Neural cell (in vitro differentiated cells): ENCODE results near the gene EDA. TPM values are rescaled to one million over a fixed set of nuclear protein-coding genes. Genes with fewer than 3 reads are reported as not detected.

Source experiments
- H2AFZ ChIP-seq: fragments of 200-600, 300-800 bp; sonication (generic), shearing (Covaris generic); 2 replicates; pipeline ENCODE4 v1.6.0; 2014; ENCODE audit warnings: low read depth, mild to moderate bottlenecking, antibody characterized with exemption, low read length, moderate library complexity
- H3F3A ChIP-seq: fragments of 200-600 bp; shearing (Covaris generic); 2 replicates; pipeline ENCODE4 v1.6.1; 2016; ENCODE audit warnings: mild to moderate bottlenecking, moderate library complexity, mixed read lengths, antibody characterized with exemption, low read length; ENCODE audit not compliant: insufficient read depth, poor library complexity, severe bottlenecking
- H3K27ac ChIP-seq: fragments of 200-600, 300-800 bp; sonication (generic), shearing (Covaris generic); 2 replicates; pipeline ENCODE4 v1.5.1; 2014; ENCODE audit warnings: mild to moderate bottlenecking, low read length, moderate library complexity
- H3K27me3 ChIP-seq: fragments of 300-800, 200-600 bp; sonication (generic), shearing (Covaris generic); 2 replicates; pipeline ENCODE4 v1.6.0; 2014; ENCODE audit warnings: mild to moderate bottlenecking, low read depth, low read length, moderate library complexity; ENCODE audit not compliant: insufficient read depth
- H3K36me3 ChIP-seq: fragments of 300-800, 200-600 bp; sonication (generic), shearing (Covaris generic); 2 replicates; pipeline ENCODE4 v1.5.1; 2014; ENCODE audit warnings: mild to moderate bottlenecking, antibody characterized with exemption, low read length, moderate library complexity; ENCODE audit not compliant: insufficient read depth
- H3K4me2 ChIP-seq: fragments of 300-800, 200-600 bp; sonication (generic), shearing (Covaris generic); 2 replicates; pipeline ENCODE4 v1.6.0; 2014; ENCODE audit warnings: mild to moderate bottlenecking, low read length
- H3K4me3 ChIP-seq: fragments of 300-800, 200-600 bp; sonication (generic), shearing (Covaris generic); 2 replicates; pipeline ENCODE4 v1.5.1; 2014; ENCODE audit warnings: mild to moderate bottlenecking, low read length, moderate library complexity
- H3K79me2 ChIP-seq: fragments of 200-600 bp; shearing (Covaris generic); replicated peaks from 2 replicates; pipeline ENCODE4 v1.6.0; 2014; ENCODE audit warnings: mild to moderate bottlenecking, low read length, moderate library complexity; ENCODE audit not compliant: insufficient read depth
- H3K9ac ChIP-seq: fragments of 300-800, 200-600 bp; sonication (generic), shearing (Covaris generic); 2 replicates; pipeline ENCODE4 v1.6.1; 2016; ENCODE audit warnings: mild to moderate bottlenecking, low read length, mixed read lengths
- H3K9me2 ChIP-seq: fragments of 200-600 bp; shearing (Covaris generic); 2 replicates; pipeline ENCODE4 v1.6.1; 2016; ENCODE audit warnings: mild to moderate bottlenecking, low read length, mixed read lengths; ENCODE audit not compliant: insufficient read depth
- H3K9me3 ChIP-seq: fragments of 200-600, 300-800 bp; sonication (generic), shearing (Covaris generic); 2 replicates; pipeline ENCODE4 v1.6.1; 2016; ENCODE audit warnings: mild to moderate bottlenecking, mixed run types, low read length, moderate library complexity, mixed read lengths
- H4K20me1 ChIP-seq: fragments of 200-600 bp; shearing (Covaris generic); 2 replicates; pipeline ENCODE4 v1.6.1; 2016; ENCODE audit warnings: mild to moderate bottlenecking, mixed run types; ENCODE audit not compliant: insufficient read depth
- EP300 ChIP-seq: fragments of 450-650 bp; conservative IDR thresholded peaks from 2 replicates; pipeline ENCODE4 v1.6.1; 2014; ENCODE audit warnings: antibody characterized with exemption, mild to moderate bottlenecking, moderate library complexity; ENCODE audit not compliant: poor library complexity, severe bottlenecking
- EZH2 ChIP-seq: fragments of 200-600, 300-800 bp; shearing (Covaris generic), sonication (generic); IDR thresholded peaks from 2 replicates; pipeline ENCODE4 v1.6.1; 2014; ENCODE audit warnings: antibody characterized with exemption, low read length, borderline replicate concordance, mild to moderate bottlenecking; ENCODE audit not compliant: insufficient read depth, poor library complexity, severe bottlenecking
- MXI1 ChIP-seq: fragments of 450-650 bp; conservative IDR thresholded peaks from 2 replicates; pipeline ENCODE4 v1.6.1; 2014; ENCODE audit warnings: antibody characterized with exemption, mild to moderate bottlenecking; ENCODE audit not compliant: poor library complexity, severe bottlenecking
- POLR2AphosphoS5 ChIP-seq: IDR thresholded peaks from 2 replicates; pipeline ENCODE4 v1.6.1; 2012
- RAD21 ChIP-seq: fragments of 450-650 bp; conservative IDR thresholded peaks from 2 replicates; pipeline ENCODE4 v1.6.1; 2014; ENCODE audit warnings: antibody characterized with exemption, mild to moderate bottlenecking, moderate library complexity
- SMC3 ChIP-seq: fragments of 450-650 bp; conservative IDR thresholded peaks from 2 replicates; pipeline ENCODE4 v1.6.1; 2014; ENCODE audit warnings: antibody characterized with exemption, mild to moderate bottlenecking, moderate library complexity; ENCODE audit not compliant: poor library complexity
- TAF1 ChIP-seq: IDR thresholded peaks from 2 replicates; pipeline ENCODE4 v1.6.1; 2012; ENCODE audit warnings: low read depth
- polyA plus RNA-seq: library from polyadenylated mRNA; depleted of rRNA; stranded (reverse); fragments of >200 nt; gene quantifications from 2 replicates; pipeline ENCODE4 v1.2.3, GENCODE V29; 2014
- TF ChIP-seq, protein P1 (sequence below): fragments of 450-650 bp; IDR thresholded peaks from 2 replicates; pipeline ENCODE4 v1.5.1; 2014; ENCODE audit warnings: antibody characterized with exemption, mild to moderate bottlenecking, moderate library complexity; ENCODE audit not compliant: poor library complexity, severe bottlenecking
- TF ChIP-seq, protein P2 (sequence below): IDR thresholded peaks from 2 replicates; pipeline ENCODE4 v1.6.1; 2012; ENCODE audit warnings: borderline replicate concordance

The EDA gene
- polyA plus RNA-seq, 1 donor from 2014 or later: 1.1 TPM

DNA sequence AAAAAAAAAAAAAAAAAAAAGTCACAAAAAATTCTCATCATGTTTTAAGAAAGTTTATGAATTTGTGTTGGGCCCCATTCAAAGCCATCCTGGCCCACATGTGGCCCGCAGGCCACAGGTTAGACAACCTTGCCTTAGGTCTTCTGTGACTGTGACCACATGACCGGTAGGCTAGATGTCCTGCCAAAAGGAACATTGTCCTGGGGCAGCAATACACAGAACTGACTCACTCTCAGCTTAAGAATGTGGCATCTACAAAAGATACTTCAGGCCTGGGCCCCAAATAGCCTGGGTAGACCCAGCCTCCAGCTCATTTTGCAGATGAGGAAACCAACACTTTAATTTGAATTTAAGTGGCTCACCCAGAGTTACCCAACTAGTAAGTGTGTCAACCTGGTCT lies 423.8 kb downstream of the EDA start:
- Histone ChIP-seq H3K4me2 (no peak overlapping the region), H3K27me3 (no peaks in the 10 kb centered on the region), H3K9me3 (no peaks in the 10 kb centered on the region), H3K4me3 (no peak overlapping the region), H3F3A (no peaks in the 10 kb centered on the region), H3K9ac (no peak overlapping the region), H2AFZ (no peak overlapping the region), H3K36me3 (no peaks in the 10 kb centered on the region), H4K20me1 (no peaks in the 10 kb centered on the region), H3K27ac (no peak overlapping the region), H3K79me2 (no peaks in the 10 kb centered on the region), H3K9me2 (no peaks in the 10 kb centered on the region)
- TF ChIP-seq POLR2AphosphoS5 (no peak), RAD21 (no peak), TAF1 (no peak), MXI1 (no peak), SMC3 (no peak), EP300 (no peak), EZH2 (no peak)
- TF ChIP-seq, protein P1, sequence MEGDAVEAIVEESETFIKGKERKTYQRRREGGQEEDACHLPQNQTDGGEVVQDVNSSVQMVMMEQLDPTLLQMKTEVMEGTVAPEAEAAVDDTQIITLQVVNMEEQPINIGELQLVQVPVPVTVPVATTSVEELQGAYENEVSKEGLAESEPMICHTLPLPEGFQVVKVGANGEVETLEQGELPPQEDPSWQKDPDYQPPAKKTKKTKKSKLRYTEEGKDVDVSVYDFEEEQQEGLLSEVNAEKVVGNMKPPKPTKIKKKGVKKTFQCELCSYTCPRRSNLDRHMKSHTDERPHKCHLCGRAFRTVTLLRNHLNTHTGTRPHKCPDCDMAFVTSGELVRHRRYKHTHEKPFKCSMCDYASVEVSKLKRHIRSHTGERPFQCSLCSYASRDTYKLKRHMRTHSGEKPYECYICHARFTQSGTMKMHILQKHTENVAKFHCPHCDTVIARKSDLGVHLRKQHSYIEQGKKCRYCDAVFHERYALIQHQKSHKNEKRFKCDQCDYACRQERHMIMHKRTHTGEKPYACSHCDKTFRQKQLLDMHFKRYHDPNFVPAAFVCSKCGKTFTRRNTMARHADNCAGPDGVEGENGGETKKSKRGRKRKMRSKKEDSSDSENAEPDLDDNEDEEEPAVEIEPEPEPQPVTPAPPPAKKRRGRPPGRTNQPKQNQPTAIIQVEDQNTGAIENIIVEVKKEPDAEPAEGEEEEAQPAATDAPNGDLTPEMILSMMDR: no peak
- TF ChIP-seq, protein P2, sequence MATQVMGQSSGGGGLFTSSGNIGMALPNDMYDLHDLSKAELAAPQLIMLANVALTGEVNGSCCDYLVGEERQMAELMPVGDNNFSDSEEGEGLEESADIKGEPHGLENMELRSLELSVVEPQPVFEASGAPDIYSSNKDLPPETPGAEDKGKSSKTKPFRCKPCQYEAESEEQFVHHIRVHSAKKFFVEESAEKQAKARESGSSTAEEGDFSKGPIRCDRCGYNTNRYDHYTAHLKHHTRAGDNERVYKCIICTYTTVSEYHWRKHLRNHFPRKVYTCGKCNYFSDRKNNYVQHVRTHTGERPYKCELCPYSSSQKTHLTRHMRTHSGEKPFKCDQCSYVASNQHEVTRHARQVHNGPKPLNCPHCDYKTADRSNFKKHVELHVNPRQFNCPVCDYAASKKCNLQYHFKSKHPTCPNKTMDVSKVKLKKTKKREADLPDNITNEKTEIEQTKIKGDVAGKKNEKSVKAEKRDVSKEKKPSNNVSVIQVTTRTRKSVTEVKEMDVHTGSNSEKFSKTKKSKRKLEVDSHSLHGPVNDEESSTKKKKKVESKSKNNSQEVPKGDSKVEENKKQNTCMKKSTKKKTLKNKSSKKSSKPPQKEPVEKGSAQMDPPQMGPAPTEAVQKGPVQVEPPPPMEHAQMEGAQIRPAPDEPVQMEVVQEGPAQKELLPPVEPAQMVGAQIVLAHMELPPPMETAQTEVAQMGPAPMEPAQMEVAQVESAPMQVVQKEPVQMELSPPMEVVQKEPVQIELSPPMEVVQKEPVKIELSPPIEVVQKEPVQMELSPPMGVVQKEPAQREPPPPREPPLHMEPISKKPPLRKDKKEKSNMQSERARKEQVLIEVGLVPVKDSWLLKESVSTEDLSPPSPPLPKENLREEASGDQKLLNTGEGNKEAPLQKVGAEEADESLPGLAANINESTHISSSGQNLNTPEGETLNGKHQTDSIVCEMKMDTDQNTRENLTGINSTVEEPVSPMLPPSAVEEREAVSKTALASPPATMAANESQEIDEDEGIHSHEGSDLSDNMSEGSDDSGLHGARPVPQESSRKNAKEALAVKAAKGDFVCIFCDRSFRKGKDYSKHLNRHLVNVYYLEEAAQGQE: no peak

DNA sequence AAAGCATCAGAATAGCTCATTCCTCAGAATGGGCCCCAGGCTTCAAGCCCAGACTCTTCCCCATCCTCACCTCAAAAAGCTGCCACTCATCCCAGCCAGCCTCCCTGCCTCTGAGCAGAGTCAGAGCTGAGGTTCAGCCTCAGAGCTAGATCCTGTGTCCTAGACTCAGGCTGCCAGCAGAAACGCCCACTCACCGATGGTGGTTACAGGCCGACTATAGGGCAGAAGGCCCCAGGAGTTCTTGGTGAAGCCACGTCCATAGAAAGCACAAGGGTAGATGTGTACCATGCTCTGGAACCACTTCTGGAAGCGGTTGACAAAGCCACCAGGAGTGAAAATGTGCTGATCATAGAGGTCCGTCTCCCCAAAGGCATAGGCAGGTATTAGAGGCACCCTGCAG lies 426.1 kb downstream of the EDA start:
- Histone ChIP-seq H3K9me3 (no peaks in the 10 kb centered on the region), H4K20me1 (no peaks in the 10 kb centered on the region), H3K9me2 (no peaks in the 10 kb centered on the region), H3F3A (no peaks in the 10 kb centered on the region), H3K79me2 (no peaks in the 10 kb centered on the region), H3K27me3 (no peaks in the 10 kb centered on the region), H3K36me3 (no peaks in the 10 kb centered on the region), H3K9ac (no peak overlapping the region), H3K27ac (no peak overlapping the region), H3K4me2 (no peak overlapping the region), H2AFZ (no peak overlapping the region), H3K4me3 (no peak overlapping the region)
- no peak for TF ChIP-seq POLR2AphosphoS5
- no peak for TF ChIP-seq EZH2
- TF ChIP-seq, protein P1: no peak
- TF ChIP-seq SMC3: no peak
- TF ChIP-seq, protein P2: no peak
- TF ChIP-seq RAD21: no peak
- TF ChIP-seq MXI1: no peak
- TF ChIP-seq EP300: no peak
- TF ChIP-seq TAF1: no peak
